Stimulated activated CD4-positive, alpha-beta T cell treated with anti-CD3 and anti-CD28 coated beads, TNF-alpha, amount 100 ng/mL, for 24 hours (primary cell): ENCODE measurements around the gene KLF13.
A peak's percentile ranks its signal among the peaks of the same experiment; 100 is the strongest.

Experiments used
- DNase-seq, 3 experiments: peaks; one replicate each; pipeline ENCODE4 v3.0.0-alpha.2; 2020; ENCODE audit warnings: low read depth in 3 of 3

KLF13 gene

DNA sequence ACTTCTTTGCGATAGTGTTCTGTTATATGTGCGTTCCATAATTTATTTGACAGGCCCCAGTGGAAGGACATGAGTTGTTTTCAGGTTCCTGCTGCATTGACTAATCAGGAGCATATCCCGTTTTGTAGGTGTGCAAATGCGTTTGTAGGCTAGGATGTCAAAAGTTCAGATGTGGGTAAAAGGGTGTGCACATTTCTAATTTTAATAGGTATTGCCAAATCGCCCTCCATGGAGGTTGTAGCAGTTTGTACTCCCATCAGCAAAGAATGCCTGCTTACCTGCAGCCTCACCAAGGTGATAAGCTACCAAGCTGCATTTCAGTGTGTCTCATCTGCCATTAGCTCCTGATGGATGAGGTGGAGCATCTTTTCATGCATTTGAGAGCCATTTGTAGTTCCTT, 36.3 kb downstream of the KLF13 start:
- no peak for DNase-seq

- DNase-seq: no peak
Measured at GRCh38 chr15:31364301-31365031, 37.8 kb downstream of the KLF13 start.

DNA sequence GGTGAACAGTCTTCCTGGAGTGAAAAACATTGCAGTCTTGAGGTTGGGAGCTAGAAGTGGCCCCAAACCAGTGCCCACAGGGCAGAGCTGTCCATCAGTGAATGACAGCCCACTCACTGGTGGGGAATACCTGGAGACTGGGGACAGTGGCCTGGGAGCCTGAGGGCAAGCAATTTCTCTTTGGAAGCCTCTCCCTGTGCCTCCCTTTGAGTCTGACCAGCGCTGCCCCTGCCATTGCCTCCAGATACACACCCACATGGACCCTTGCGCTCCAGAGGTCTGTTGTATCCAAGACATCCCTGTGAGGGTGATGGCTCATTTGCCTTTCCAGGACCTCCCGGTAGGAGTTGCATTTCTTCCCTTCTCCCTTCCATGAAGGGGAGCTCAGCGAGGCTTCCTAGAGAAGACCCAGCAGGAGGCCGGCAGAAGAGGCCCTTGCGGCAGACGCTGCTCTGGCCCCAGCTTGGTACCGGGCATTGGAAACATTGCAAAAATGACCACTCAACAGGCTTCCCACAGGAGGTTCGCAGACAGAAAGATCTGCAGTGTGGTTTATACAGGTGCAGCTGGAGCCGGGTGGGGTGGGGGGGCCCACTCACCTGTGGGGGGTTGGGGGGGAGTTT, 38.5 kb downstream of the KLF13 start:
- DNase-seq: no peak

DNA sequence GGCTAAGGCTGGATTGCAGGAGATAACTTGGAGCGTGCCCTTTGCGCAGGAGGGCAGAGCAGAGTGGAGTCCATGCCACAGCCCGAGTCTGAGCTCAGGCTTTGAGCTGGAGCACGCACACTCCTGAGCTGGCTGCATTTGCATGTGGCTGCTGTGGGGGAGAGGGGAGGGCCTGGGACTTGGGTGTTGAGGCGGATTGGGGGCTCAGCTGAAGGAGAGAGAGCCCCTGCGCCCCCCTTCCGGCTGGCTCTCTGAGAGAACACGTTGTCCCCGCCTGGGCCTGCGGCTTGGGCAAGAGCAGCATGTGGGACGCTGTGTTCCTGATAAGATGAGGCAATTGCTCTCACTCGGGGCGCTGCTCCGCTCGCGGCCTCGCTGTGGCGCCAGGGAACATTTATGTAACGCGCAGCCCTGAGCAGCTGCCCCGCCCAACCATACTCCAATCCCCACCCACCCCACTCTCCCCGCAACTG, 39.1 kb downstream of the KLF13 start:
- DNase-seq: peak; percentile 56 to 84 (median 59)

- DNase-seq: no peak
Measured at GRCh38 chr15:31366169-31366734, 39.6 kb downstream of the KLF13 start.

DNA sequence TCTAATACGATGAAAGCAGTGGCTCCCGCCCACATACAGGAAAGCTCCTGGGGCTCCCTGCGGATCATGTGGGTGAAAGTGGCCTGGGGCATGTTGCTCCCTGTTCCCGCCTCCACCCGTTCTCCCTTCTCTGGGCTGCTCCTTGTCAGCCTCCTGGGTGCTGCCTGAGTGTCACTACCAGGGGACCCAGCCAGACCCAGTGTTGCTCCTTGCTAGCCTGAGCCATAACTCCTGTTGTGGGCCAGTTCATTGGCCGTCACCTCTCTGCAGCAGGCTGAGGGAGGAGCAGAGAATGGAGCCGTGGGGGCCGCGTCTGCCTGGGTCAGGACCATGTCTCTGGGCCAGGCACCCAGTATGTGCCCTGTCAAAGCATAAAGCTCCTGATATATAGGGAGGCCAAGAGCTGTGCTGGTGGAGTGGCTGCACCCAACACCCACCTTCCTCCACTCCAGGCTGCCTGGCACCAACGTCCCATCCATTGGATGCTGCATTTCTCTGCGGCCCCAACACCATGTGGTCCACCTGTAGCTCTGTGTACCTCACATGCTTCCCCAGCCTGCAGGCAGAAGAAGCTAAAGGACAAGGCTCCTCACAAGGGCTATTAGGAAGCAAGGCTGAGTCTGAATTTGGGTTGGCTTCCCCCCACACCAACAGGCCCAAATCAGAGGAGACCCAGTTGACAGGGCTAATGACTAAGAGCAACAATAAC, 40.5 kb downstream of the KLF13 start:
- DNase-seq: no peak

DNA sequence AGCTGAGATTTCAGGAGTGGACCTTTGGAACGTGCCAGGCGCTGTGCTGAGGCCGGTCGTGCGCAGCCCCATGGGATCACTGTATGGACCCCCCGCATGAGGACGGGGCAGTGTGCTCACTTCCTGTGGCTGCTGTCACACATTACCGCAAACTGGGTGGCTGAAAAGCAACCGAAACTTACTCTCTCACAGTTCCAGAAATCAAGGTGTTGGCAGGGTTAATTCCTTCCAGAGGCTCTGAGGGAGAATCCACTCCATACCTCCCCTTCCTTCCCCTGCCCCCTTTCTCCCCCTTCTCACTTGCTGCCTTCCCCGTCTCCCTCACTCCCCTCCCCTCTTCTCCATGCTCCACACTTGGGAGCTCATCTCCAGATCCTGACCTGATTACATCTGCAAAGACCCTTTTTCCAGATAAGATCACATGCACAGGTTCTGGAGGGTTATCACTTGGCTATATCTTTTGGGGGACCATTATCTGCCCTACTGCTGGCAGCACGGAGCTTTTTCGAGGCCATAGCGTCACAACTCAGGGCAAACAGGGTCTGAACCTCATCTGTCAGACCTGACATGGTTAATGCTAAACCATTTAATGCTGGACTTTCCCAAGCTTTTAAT, 41.2 kb downstream of the KLF13 start:
- no peak for DNase-seq

GRCh38 chr15:31369727-31370126, 43.1 kb downstream of the KLF13 start:
- DNase-seq: no peak

- DNase-seq: no peak
Measured at GRCh38 chr15:31371520-31372240, 45.0 kb downstream of the KLF13 start.

DNA sequence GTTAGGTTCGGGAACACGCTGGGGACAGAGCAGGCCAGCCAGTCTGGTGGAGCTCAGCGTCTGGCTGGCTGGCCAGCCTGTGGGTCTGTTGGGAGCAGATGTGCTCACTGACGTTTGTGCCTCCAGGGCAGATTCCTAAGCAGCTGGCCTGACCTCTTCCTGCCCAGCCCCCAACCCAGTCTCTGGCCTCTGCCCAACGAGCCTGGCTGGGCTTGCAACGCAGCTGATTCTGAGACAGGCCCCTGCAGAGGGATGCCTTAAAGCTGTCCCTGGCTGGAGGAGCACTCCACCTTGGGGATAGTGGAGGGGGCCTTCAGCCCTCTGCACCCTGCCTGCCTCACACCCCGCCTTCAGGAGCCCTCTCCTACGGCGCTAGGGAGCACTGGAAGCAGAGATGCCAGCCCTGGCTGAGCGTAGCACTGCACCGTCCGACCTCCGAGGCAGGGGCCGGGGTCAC, 46.0 kb downstream of the KLF13 start:
- no peak for DNase-seq

- DNase-seq: no peak
Measured at GRCh38 chr15:31373096-31373865, 46.6 kb downstream of the KLF13 start.

- DNase-seq: no peak
Measured at GRCh38 chr15:31373970-31374369, 47.3 kb downstream of the KLF13 start.

DNA sequence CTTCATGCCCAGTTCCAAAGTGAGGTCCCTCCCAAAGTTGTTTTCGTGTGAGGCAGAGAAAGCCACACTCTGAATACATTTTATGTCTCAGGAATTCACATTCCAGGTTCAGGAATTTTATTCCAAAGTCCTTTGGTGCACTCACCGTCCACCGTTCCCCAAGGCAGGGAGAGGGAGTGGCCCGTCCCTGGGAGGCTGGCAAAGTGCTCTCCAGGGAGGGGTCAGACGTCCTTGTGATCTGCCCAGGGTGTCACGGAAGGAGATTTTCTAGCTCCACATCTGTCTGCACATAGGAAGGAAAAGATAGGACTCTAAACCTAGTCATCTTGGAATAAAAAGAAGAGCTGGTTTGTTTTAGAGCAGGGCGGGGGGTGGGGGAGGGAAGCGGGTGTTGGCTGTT, 47.9 kb downstream of the KLF13 start:
- no peak for DNase-seq

GRCh38 chr15:31374986-31375385, 48.4 kb downstream of the KLF13 start:
- no peak for DNase-seq

DNA sequence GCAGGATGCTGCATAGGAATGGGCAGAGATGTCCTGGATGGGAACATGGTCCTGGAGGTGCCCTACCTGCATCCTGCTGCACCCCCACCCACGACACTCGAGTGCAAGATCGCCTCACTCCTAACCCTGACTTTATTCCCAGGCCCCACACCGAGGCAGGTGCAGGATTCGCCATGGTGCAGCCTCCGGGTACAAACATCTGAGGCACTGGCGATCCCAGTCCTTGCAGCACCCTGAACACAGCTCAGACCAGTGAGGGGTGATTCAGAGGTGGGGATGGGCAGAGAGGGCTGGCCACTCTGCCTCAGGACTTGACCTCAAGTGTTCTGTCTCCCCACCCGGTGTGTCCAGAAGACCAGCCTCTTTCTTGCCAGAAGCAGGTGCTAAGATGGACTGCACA, 49.1 kb downstream of the KLF13 start:
- DNase-seq: no peak

DNA sequence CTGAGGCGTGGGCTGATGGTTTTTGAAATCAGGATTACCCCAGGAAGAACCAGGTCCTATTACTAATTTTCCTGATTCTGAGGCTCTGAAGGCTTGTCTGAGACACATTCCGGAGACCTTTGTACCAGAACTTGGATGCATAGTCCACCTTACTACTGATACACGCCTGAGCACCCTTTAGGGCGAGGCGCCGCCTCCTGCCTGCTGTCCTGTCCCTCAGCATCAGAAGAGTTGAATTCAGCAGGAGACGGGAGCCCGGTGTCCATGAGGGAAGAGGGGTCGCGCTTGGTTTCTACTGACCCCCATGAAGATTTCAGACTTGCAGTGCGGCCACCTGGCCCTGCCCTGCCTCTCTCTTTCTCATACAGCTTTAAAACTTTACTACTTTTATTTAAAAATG, 49.9 kb downstream of the KLF13 start:
- no peak for DNase-seq

DNA sequence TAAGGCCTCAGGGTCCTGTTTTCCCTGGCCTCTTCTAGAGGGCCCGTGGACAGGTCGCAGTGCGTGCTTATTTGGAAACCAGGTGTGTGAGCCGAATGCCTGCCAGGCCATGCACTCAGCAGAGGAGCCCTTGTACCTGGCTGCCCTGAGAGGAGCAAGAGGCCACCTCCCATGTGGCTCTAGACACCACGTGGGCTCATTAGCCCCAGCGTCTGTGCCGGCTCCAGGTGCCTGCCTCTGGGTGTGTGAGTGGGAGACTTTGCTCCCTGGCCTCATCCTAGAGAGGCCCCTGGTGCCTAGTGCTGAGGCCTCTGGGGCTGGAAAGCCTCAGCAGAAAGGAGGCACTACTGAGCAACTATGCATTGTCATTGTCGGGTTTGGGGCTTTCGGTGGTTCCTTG, 50.4 kb downstream of the KLF13 start:
- DNase-seq: no peak

- DNase-seq: no peak
Measured at GRCh38 chr15:31378363-31378903, 51.8 kb downstream of the KLF13 start.

- no peak for DNase-seq
Measured at GRCh38 chr15:31379042-31379441, 52.4 kb downstream of the KLF13 start.

- DNase-seq: no peak
Measured at GRCh38 chr15:31379577-31379976, 52.9 kb downstream of the KLF13 start.
